Body of pancreas (tissue), 4 donors: ENCODE data around the gene MED10. TPM values are rescaled to one million over a fixed set of nuclear protein-coding genes. Genes with fewer than 3 reads are reported as not detected.

Experiments
- ATAC-seq: fragments of 150-250 bp; one replicate; pipeline ENCODE4 v1.9.1; 2016
- DNase-seq, 4 donors: peaks; one replicate each; pipeline ENCODE4 v3.0.0-alpha.2; 2019
- H3K27ac ChIP-seq, 4 donors: fragments of 200-600 bp; sonication (generic); 1 replicate in 3 of 4; 2 replicates in 1 of 4; pipeline versions ENCODE4 v1.5.1 to v1.6.1; 2016 to 2019; ENCODE audit warnings: mild to moderate bottlenecking in 1 of 4, mixed read lengths in 1 of 4, moderate library complexity in 1 of 4
- H3K27me3 ChIP-seq, 2 donors: fragments of 200-600 bp; sonication (generic); one replicate each; pipeline ENCODE4 v1.6.0; 2016; ENCODE audit warnings: mild to moderate bottlenecking in 1 of 2
- H3K36me3 ChIP-seq, 2 donors: fragments of 200-600 bp; sonication (generic); replicated peaks in 1 of 2; 2 replicates each; pipeline ENCODE4 v1.5.1; 2016; ENCODE audit warnings: low read depth in 2 of 2; ENCODE audit not compliant: insufficient read depth in 1 of 2
- H3K4me1 ChIP-seq: fragments of 200-600 bp; sonication (generic); one replicate; pipeline ENCODE4 v1.6.0; 2016
- H3K4me3 ChIP-seq, 2 donors: fragments of 200-600 bp; sonication (generic); 1 replicate in 1 of 2; 2 replicates in 1 of 2; pipeline ENCODE4 v1.5.1; 2016 to 2019
- H3K9me3 ChIP-seq, 3 donors: fragments of 200-600 bp; sonication (generic); 1 replicate in 2 of 3; 2 replicates in 1 of 3; pipeline ENCODE4 v1.5.1; 2016
- POLR2A ChIP-seq, 3 donors: fragments of 450-650 bp; IDR thresholded peaks; one replicate each; pipeline ENCODE4 v1.6.1; 2016; ENCODE audit warnings: antibody characterized with exemption in 3 of 3, mild to moderate bottlenecking in 2 of 3
- WGBS, 2 donors: methylation state at CpG; one replicate each; pipeline ENCODE4 v1.1.5; 2017; 5-methylcytosine and 5-hydroxymethylcytosine counted together
- intact Hi-C: fragments of 100-400 bp; cut with DNase I; formaldehyde crosslinking; loops from one replicate; pipeline ENCODE4 v1.15.1; 2023
- total RNA-seq, 2 donors: library from RNA; depleted of rRNA; stranded (reverse); fragments of >200 nt; gene quantifications; one replicate each; pipeline ENCODE4 v1.1.0, GENCODE V29; 2016
- TF ChIP-seq, protein P1 (sequence below), 7 experiments: fragments of 450-650 bp in 4 of 7; fragments of 200-600 bp in 3 of 7; sonication (generic) in 3 of 7; IDR thresholded peaks; one replicate each; pipeline ENCODE4 v1.5.1; 2016 to 2019; ENCODE audit warnings: antibody characterized with exemption in 7 of 7

MED10 gene
- total RNA-seq, 2 donors from 2014 or later = 9.6 to 15.5 TPM

DNA sequence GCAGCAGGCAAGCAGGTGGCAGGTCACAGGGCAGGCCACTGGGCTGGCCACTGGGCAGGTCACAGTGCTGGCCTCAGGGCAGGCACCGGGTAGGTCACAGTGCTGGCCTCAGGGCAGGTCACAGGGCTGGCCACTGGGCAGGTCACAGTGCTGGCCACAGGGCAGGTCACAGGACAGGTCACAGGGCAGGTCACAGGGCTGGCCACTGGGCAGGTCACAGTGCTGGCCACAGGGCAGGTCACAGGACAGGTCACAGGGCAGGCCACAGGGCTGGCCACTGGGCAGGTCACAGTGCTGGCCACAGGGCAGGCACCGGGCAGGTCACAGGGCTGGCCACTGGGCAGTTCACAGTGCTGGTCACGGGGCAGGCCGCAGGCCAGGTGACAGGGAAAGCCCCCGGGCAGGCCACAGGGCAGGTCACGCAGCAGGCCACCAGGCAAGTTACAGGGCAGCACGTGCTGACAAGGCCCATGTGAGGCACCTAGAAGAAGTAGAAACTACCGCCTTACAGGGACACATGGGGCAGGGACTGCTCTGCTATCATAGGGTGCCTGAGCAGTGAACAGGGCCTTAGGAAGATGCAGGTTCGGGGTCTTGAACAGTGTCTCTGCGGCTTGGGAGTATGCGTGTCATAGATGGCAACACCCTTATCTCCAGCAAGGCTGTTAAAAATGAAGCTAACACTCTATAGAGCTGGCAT, 18.6 kb upstream of the MED10 start:
- Histone ChIP-seq H3K4me1 (no peaks in the 10 kb centered on the region), H3K36me3 (no peaks in the 10 kb centered on the region), H3K27me3 (no peaks in the 10 kb centered on the region), H3K9me3 (no peaks in the 10 kb centered on the region), H3K4me3 (no peak overlapping the region), H3K27ac (no peak overlapping the region)
- TF ChIP-seq, protein P1, sequence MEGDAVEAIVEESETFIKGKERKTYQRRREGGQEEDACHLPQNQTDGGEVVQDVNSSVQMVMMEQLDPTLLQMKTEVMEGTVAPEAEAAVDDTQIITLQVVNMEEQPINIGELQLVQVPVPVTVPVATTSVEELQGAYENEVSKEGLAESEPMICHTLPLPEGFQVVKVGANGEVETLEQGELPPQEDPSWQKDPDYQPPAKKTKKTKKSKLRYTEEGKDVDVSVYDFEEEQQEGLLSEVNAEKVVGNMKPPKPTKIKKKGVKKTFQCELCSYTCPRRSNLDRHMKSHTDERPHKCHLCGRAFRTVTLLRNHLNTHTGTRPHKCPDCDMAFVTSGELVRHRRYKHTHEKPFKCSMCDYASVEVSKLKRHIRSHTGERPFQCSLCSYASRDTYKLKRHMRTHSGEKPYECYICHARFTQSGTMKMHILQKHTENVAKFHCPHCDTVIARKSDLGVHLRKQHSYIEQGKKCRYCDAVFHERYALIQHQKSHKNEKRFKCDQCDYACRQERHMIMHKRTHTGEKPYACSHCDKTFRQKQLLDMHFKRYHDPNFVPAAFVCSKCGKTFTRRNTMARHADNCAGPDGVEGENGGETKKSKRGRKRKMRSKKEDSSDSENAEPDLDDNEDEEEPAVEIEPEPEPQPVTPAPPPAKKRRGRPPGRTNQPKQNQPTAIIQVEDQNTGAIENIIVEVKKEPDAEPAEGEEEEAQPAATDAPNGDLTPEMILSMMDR (IDR thresholded peaks at IDR 0.05) = no peak
- no peak for TF ChIP-seq POLR2A (IDR thresholded peaks at IDR 0.05)
- DNase-seq = no peak
- ATAC-seq = no peak
- intact Hi-C loops = no loop called here
- WGBS, 2 donors = 81 to 86% methylated on average over 5 to 11 of the region's 11 CpGs

DNA sequence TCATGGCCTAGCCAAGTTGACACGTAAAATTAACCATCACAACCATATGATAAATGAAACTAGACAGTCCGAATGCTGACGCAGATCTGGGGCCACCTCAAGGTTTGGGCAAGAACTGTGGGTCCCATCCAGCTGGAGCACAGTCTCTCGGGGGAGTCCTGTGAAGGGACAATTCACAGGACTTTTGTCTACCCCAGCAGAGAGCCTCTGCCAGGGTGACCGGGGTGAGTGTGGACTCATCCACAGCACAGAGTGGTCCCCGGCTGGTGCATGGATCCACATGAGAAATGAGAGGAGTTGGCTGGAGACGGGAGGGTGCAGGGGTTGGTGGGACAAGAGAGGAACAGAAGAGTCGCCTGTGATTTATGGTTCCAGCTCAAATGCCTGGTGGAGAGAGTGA, 17.7 kb upstream of the MED10 start:
- Histone ChIP-seq H3K27ac (no peak overlapping the region), H3K4me3 (no peak overlapping the region), H3K4me1 (no peaks in the 10 kb centered on the region), H3K9me3 (no peaks in the 10 kb centered on the region), H3K36me3 (no peaks in the 10 kb centered on the region), H3K27me3 (no peaks in the 10 kb centered on the region)
- DNase-seq (no peak), ATAC-seq (no peak)
- intact Hi-C loops = no loop called here
- TF ChIP-seq POLR2A (IDR thresholded peaks at IDR 0.05) = no peak
- WGBS, 2 donors = 70% methylated on average over 8 of the region's 8 CpGs

DNA sequence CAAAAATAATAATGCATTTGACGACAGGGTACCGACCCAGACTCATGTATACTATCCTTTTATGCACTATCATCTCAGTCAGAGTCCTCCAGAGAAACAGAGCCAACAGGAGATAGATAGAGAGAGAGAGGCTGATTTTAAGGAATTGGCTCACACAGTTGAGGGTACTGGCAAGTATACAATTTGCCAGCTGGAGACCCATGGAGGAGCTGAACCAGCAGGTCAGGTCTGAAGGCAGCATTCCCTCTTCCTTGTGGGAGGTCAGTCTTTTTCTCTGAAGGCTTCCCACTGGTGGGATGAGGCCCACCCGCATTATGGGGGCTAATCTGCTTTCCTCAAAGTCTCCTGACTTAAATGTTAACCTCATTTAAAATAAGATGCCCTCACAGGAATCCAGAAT, 17.3 kb upstream of the MED10 start:
- no peak overlapping the region for H3K4me3 ChIP-seq
- TF ChIP-seq, protein P1 (IDR thresholded peaks at IDR 0.05) = no peak
- no peak for TF ChIP-seq POLR2A (IDR thresholded peaks at IDR 0.05)
- no peak overlapping the region for H3K27ac ChIP-seq
- H3K4me1 ChIP-seq = no peaks in the 10 kb centered on the region
- H3K36me3 ChIP-seq = no peaks in the 10 kb centered on the region
- no peak for DNase-seq
- intact Hi-C loops = no loop called here
- H3K27me3 ChIP-seq = no peaks in the 10 kb centered on the region
- H3K9me3 ChIP-seq = no peaks in the 10 kb centered on the region
- ATAC-seq = no peak
- 74 to 79% methylated on average over 3 of the region's 3 CpGs for WGBS, 2 donors

DNA sequence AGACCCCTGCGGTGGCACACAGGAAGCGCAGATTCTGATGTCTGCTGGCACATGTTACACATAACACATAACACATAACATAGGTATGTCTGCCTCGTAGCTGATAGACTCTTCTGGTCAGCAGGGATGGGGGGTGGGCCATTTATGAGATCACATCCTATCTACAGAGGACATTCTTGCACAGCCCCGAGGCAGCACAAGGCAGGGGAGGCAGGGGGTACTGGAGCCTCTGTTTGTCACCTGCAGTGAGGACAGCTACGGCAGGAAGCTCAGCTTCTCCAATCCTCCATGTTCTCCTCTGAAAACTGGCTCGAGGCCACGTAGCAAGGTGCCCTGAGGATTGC, 16.7 kb upstream of the MED10 start:
- ATAC-seq (no peak), DNase-seq (no peak)
- H3K4me1 ChIP-seq = no peaks in the 10 kb centered on the region
- H3K27ac ChIP-seq = no peak overlapping the region
- H3K4me3 ChIP-seq = no peak overlapping the region
- H3K36me3 ChIP-seq = no peaks in the 10 kb centered on the region
- TF ChIP-seq, protein P1 (IDR thresholded peaks at IDR 0.05) = no peak
- TF ChIP-seq POLR2A (IDR thresholded peaks at IDR 0.05) = no peak
- WGBS, 2 donors = 49 to 61% methylated on average over 3 to 7 of the region's 7 CpGs
- H3K9me3 ChIP-seq = no peaks in the 10 kb centered on the region
- H3K27me3 ChIP-seq = no peaks in the 10 kb centered on the region
- intact Hi-C loops = no loop called here

DNA sequence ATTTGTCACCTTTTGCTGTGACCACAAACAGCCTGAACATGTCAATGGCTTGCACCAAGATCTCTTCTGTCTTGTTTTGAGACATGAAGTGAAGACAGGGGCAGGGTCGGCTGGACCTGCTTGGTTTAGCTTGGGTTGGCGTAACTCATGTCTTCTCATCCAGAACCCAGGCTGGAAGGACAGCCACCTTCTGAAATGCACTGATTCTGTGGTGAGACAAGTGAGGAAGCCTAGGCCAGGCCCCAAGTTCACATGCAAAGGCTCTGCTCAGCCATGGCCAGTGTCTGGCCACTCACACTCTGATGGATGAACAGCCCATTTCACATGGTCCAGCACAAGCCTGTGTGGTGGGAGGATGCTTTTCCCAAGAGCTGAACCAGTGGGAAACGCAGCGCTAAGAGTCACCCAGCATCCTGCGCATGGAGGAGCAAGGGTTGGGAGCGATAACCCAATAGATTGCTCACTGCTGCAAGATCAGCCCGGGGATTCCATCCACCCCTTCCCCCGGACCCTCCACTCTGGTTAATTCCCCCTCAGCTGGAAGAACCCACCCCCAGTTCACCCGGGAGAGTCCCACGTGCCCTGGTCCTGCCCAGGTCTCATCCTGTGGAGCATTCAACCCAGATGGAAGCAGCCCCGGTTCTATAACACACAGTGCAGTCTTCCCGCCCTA, 16.2 kb upstream of the MED10 start:
- H3K36me3 ChIP-seq = no peaks in the 10 kb centered on the region
- no peaks in the 10 kb centered on the region for H3K27me3 ChIP-seq
- DNase-seq = no peak
- intact Hi-C loops = no loop called here
- no peak overlapping the region for H3K4me3 ChIP-seq
- H3K4me1 ChIP-seq = no peaks in the 10 kb centered on the region
- no peak overlapping the region for H3K27ac ChIP-seq
- TF ChIP-seq, protein P1 (IDR thresholded peaks at IDR 0.05) = no peak
- TF ChIP-seq POLR2A (IDR thresholded peaks at IDR 0.05) = no peak
- no peak for ATAC-seq
- H3K9me3 ChIP-seq = no peaks in the 10 kb centered on the region
- WGBS, 2 donors = 72 to 82% methylated on average over 12 of the region's 12 CpGs
